Stimulated activated memory B cell treated with anti-CD40 and anti-IgM and Interleukin-4, amounts not matched to agents 10 μg/mL and 1 μg/mL and 100 μg/mL, for 72 hours (primary cell): Measurements from ENCODE around the gene COX19.
"Not testable (repeated sequence)": the region's sequence is repeated elsewhere in the genome, so short reads cannot be mapped to it uniquely, and the experiment has no call there.

Source experiments
- ATAC-seq: fragments of 150-1000 bp; cut with Tn5 transposase; 2 replicates; pipeline ENCODE4 v1.10.0; 2021
- H3K27ac Mint-ChIP-seq: one replicate; pipeline ENCODE4 v1.8.0; 2022; ENCODE audit warnings: mild to moderate bottlenecking, mixed read lengths
- H3K27me3 Mint-ChIP-seq: one replicate; pipeline ENCODE4 v1.8.0; 2022; ENCODE audit warnings: mixed read lengths
- H3K36me3 Mint-ChIP-seq: one replicate; pipeline ENCODE4 v1.8.0; 2022; ENCODE audit warnings: mixed read lengths
- H3K4me1 Mint-ChIP-seq: one replicate; pipeline ENCODE4 v1.8.0; 2022; ENCODE audit warnings: mixed read lengths
- H3K4me3 Mint-ChIP-seq: one replicate; pipeline ENCODE4 v1.8.0; 2022; ENCODE audit warnings: mild to moderate bottlenecking, moderate library complexity, mixed read lengths
- H3K9me3 Mint-ChIP-seq: one replicate; pipeline ENCODE4 v1.8.0; 2022; ENCODE audit warnings: mixed read lengths

COX19 gene

DNA sequence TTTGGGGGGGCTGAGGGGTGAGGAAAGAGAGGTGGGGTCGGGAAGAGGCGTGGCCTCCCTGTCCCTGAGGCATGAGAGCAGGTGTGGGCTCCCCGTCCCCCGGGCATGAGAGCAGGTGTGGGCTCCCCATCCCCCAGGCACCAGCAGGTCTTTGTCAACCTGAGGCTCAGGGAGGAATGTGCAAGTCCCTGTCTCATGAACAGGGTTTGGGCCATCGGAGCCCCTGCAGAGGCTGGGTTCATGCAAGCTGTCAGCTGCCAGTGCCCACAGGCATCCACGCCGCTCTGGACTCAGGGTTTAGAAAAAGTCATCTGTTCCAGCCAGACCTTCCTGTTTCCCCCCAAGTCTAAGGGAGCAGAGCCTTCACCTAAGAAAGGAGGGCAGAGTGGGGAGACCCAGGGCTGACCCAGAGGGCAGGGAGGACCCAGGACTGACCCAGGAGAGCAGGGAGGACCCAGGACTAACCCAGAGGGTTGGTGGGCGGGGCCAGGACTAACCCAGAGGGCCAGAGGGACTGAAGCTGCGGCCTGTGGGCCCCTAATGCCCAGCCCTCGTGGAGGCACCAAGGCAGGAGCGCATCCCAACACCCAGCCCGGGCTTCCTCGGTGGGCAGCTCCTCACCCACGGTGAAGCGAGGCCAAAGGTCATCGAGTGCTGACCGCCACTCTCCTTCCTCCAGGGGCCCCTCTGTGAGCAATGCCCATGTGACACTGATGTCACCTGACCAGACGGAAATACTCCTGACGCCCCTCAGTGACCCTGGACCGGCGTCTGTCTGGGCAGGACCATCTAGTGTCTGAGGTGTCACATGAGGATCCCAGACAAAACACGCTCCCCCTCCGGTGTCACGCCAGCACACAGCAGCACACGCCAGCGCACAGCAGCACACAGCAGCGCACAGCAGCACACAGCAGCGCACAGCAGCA, 40.1 kb upstream of the COX19 start:
- Mint-ChIP-seq H3K4me3 (no peak overlapping the region), H3K4me1 (peaks cover 57% of the 10 kb centered on the region), H3K27me3 (no peaks in the 10 kb centered on the region), H3K36me3 (peaks cover 25% of the 10 kb centered on the region), H3K9me3 (no peaks in the 10 kb centered on the region), H3K27ac (no peak overlapping the region)
- ATAC-seq: no peak

DNA sequence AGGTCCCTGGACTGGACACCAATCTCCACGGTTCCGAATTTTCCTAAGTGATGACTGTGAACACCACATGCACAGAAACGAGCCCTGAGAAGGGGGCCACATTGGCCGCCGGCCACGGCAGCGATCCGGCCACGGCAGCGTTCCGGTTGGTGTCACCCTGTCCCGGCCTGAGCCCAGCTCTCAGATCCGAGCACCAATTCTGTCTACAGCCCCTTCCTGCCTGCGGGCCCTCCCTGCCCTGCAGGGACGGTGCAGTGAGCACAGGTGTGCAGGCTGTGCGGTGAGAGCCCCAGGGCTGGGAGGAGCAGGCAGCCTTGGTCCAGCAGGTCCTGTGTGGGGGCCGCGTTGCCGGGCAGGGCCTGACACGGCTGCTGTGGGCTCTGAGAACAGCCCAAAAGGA, 39.3 kb upstream of the COX19 start:
- no peak overlapping the region for H3K27ac Mint-ChIP-seq
- peaks cover 53% of the 10 kb centered on the region for H3K4me1 Mint-ChIP-seq
- H3K9me3 Mint-ChIP-seq: no peaks in the 10 kb centered on the region
- no peak overlapping the region for H3K4me3 Mint-ChIP-seq
- no peak for ATAC-seq
- peaks cover 24% of the 10 kb centered on the region for H3K36me3 Mint-ChIP-seq
- H3K27me3 Mint-ChIP-seq: no peaks in the 10 kb centered on the region

GRCh38 chr7:1013581-1013980, 38.2 kb upstream of the COX19 start:
- Mint-ChIP-seq H3K27ac (no peak overlapping the region), H3K4me3 (no peak overlapping the region), H3K4me1 (peaks cover 54% of the 10 kb centered on the region), H3K36me3 (peaks cover 34% of the 10 kb centered on the region), H3K9me3 (no peaks in the 10 kb centered on the region), H3K27me3 (no peaks in the 10 kb centered on the region)
- no peak for ATAC-seq

DNA sequence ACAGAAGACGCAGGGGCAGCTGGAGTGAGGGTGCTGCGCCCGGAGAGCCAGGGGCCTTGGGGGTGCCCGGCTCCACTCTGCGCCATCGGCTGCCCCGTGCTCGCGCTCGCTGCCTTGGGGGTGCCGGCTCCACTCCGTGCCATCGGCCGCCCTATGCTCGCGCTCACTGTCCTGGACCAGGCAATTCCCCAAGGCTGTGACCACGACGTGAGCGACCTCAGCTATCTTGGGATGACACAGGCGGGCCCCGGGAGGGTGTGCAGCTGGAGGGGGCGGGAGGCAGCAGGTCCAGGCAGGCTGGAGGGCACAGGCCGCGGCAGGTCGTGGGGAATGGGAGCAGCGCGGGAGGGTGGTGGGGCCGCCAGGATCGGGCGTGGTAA, 37.4 kb upstream of the COX19 start:
- no peak for ATAC-seq
- no peaks in the 10 kb centered on the region for H3K27me3 Mint-ChIP-seq
- H3K27ac Mint-ChIP-seq: no peak overlapping the region

GRCh38 chr7:1012004-1012715, 36.8 kb upstream of the COX19 start:
- Mint-ChIP-seq H3K27ac (peak overlapping the region; percentile 72), H3K27me3 (no peaks in the 10 kb centered on the region), H3K9me3 (no peaks in the 10 kb centered on the region), H3K4me1 (peaks cover 45% of the 10 kb centered on the region), H3K4me3 (no peak overlapping the region), H3K36me3 (peaks cover 31% of the 10 kb centered on the region)
- peak; percentile 11 for ATAC-seq

More for the DNA sequence above, 37.4 kb upstream of the COX19 start:
- H3K36me3 Mint-ChIP-seq: peaks cover 29% of the 10 kb centered on the region
- H3K4me1 Mint-ChIP-seq: peaks cover 46% of the 10 kb centered on the region
- no peak overlapping the region for H3K4me3 Mint-ChIP-seq
- H3K9me3 Mint-ChIP-seq: no peaks in the 10 kb centered on the region

DNA sequence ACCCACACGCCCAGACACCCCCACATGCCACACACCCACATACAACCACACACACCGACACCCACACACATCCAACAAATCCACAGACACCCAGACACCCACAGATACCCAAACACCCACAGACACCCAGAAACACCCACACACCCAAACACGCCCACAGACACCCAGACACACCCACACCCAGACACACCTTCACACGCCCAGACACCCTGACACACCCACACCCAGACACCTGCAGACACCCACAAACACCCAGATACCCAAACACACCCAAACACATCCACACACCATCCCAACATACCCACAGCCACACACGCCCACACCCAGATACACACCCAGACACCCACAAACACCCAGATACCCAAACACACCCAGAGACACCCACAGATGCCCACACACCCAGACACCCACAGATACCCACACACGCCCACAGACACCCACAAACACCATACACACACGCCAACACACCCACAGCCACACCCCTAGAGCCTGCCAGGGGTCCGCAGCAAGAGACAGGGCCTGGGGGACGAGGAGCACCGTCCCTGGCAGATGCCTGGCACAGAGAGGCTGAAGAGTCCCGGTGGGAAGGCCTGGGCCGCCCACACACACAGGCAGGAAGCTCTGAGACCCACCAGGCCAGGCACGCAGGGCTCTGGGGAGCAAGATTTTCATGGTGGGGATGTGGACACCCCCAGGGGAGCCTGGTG, 36.1 kb upstream of the COX19 start:
- peak; percentile 35 for ATAC-seq
- no peaks in the 10 kb centered on the region for H3K9me3 Mint-ChIP-seq
- H3K36me3 Mint-ChIP-seq: peaks cover 38% of the 10 kb centered on the region
- H3K4me3 Mint-ChIP-seq: peak overlapping the region; percentile 28
- H3K27ac Mint-ChIP-seq: peak overlapping the region; percentile 72
- H3K27me3 Mint-ChIP-seq: no peaks in the 10 kb centered on the region
- peaks cover 45% of the 10 kb centered on the region for H3K4me1 Mint-ChIP-seq

GRCh38 chr7:1010226-1010625, 34.9 kb upstream of the COX19 start:
- no peak overlapping the region for H3K27ac Mint-ChIP-seq

DNA sequence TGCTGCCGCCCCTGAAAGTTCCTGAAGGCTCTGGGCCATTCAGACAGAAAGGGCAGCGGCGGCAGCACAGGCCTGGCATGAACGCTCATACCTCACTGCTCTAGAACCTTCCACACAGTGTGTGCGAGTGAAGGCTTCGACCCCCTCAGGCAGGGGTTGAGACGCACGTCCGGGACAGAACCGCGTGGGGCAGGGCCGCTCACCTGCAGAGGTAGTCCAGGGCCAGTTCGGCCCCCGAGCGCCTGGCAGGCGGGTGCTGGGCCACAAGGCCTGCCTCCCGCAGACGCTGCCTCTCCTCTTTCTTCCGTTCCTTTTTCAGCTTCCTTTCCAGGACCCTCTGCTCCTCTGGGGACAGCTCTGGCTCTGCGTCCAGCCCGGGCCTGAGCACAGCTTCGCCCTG, 34.4 kb upstream of the COX19 start:
- no peak overlapping the region for H3K27ac Mint-ChIP-seq
- no peaks in the 10 kb centered on the region for H3K27me3 Mint-ChIP-seq

More at GRCh38 chr7:1010226-1010625, 34.9 kb upstream of the COX19 start:
- no peaks in the 10 kb centered on the region for H3K27me3 Mint-ChIP-seq
- no peak overlapping the region for H3K4me3 Mint-ChIP-seq
- H3K4me1 Mint-ChIP-seq: peaks cover 52% of the 10 kb centered on the region
- ATAC-seq: no peak
- no peaks in the 10 kb centered on the region for H3K9me3 Mint-ChIP-seq
- H3K36me3 Mint-ChIP-seq: peaks cover 45% of the 10 kb centered on the region

GRCh38 chr7:1008733-1009363, 33.5 kb upstream of the COX19 start:
- ATAC-seq: no peak
- no peaks in the 10 kb centered on the region for H3K9me3 Mint-ChIP-seq
- H3K36me3 Mint-ChIP-seq: peaks cover 45% of the 10 kb centered on the region
- no peak overlapping the region for H3K27ac Mint-ChIP-seq
- H3K27me3 Mint-ChIP-seq: no peaks in the 10 kb centered on the region
- H3K4me1 Mint-ChIP-seq: peaks cover 55% of the 10 kb centered on the region
- H3K4me3 Mint-ChIP-seq: no peak overlapping the region

More for the DNA sequence above, 34.4 kb upstream of the COX19 start:
- Mint-ChIP-seq H3K4me1 (peaks cover 52% of the 10 kb centered on the region), H3K9me3 (no peaks in the 10 kb centered on the region), H3K4me3 (no peak overlapping the region), H3K36me3 (peaks cover 45% of the 10 kb centered on the region)
- ATAC-seq: no peak

DNA sequence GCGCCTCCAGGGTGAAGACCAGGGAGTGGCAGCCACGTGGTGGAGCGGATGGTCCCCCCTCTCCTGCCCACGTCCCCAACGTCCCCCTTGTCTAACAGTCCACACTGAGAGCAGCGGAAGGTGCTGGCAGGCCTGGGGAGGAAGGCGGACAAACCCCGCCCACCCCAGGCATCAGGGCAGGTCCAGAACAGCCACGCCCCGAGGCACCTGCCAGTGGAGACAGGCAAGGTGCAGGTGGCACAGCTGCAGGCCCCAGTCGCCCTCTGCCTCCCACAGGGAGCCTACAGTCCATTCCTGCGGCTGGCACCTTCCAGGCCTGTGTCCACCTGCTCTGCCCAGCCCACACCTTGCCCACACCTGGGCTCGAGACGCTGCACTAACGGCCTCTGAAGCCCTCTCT, 32.6 kb upstream of the COX19 start:
- no peak for ATAC-seq
- no peak overlapping the region for H3K27ac Mint-ChIP-seq
- peaks cover 45% of the 10 kb centered on the region for H3K36me3 Mint-ChIP-seq
- no peaks in the 10 kb centered on the region for H3K27me3 Mint-ChIP-seq
- H3K4me3 Mint-ChIP-seq: no peak overlapping the region
- peaks cover 48% of the 10 kb centered on the region for H3K4me1 Mint-ChIP-seq
- H3K9me3 Mint-ChIP-seq: no peaks in the 10 kb centered on the region

DNA sequence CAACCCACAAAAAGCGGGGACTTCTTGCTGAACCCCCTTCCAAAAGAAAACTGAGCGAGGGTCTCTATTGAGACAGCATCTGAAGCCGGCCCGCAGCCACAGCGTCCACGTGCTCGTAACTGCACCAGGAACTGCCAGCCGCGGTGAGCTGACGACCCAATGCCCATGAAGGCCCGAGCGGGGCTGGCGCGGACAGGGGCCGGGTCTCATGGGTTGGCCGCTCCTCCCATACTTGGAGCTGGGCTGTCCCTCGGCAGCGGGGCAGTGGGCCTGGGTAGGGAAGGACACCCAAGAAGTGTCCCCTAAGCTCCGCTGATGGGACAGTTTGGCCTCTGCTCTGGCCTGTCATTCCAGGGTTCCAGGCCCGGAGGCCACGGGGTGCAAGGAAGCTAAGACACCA, 30.0 kb upstream of the COX19 start:
- Mint-ChIP-seq H3K4me3 (no peak overlapping the region), H3K4me1 (peaks cover 40% of the 10 kb centered on the region)

GRCh38 chr7:1004018-1004852, 28.9 kb upstream of the COX19 start:
- H3K4me1 Mint-ChIP-seq: peaks cover 42% of the 10 kb centered on the region
- no peaks in the 10 kb centered on the region for H3K27me3 Mint-ChIP-seq
- peak overlapping the region; percentile 2 for H3K4me3 Mint-ChIP-seq
- H3K9me3 Mint-ChIP-seq: no peaks in the 10 kb centered on the region
- peaks cover 54% of the 10 kb centered on the region for H3K36me3 Mint-ChIP-seq
- peak; percentile 83 for ATAC-seq
- peak overlapping the region; percentile 66 for H3K27ac Mint-ChIP-seq

More for the DNA sequence above, 30.0 kb upstream of the COX19 start:
- peaks cover 53% of the 10 kb centered on the region for H3K36me3 Mint-ChIP-seq
- no peak for ATAC-seq
- H3K27me3 Mint-ChIP-seq: no peaks in the 10 kb centered on the region
- no peaks in the 10 kb centered on the region for H3K9me3 Mint-ChIP-seq
- peak overlapping the region; percentile 66 for H3K27ac Mint-ChIP-seq

DNA sequence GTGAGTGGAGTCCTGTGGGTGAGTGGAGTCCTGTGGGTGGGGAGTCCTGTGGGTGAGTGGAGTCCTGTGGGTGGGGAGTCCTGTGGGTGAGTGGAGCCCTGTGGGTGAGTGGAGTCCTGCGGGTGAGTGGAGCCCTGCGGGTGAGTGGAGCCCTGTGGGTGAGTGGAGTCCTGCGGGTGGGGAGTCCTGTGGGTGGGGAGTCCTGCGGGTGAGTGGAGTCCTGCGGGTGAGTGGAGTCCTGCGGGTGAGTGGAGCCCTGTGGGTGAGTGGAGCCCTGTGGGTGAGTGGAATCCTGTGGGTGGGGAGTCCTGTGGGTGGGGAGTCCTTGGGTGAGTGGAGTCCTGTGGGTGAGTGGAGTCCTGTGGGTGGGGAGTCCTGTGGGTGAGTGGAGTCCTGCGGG, 27.1 kb upstream of the COX19 start:
- H3K4me3 Mint-ChIP-seq, ATAC-seq, H3K9me3 Mint-ChIP-seq, H3K27me3 Mint-ChIP-seq: not testable (repeated sequence)
- Mint-ChIP-seq H3K36me3 (peaks cover 52% of the 10 kb centered on the region), H3K4me1 (peaks cover 42% of the 10 kb centered on the region), H3K27ac (peak overlapping the region; percentile 35)

GRCh38 chr7:1002026-1002425, 26.7 kb upstream of the COX19 start:
- Mint-ChIP-seq H3K27ac (peak overlapping the region; percentile 35), H3K36me3 (peaks cover 51% of the 10 kb centered on the region), H3K4me1 (peaks cover 42% of the 10 kb centered on the region)
- not testable (repeated sequence) for H3K4me3 Mint-ChIP-seq, ATAC-seq, H3K27me3 Mint-ChIP-seq, H3K9me3 Mint-ChIP-seq
